GM10248 (cell line): ENCODE results near the gene FNTB.

Experiments used
- CTCF ChIA-PET: fragments of 300-600 bp; sonication (Branson Sonifier 250); formaldehyde crosslinking; extraction: SDS; loops from one replicate; lab custom pipeline; 2021; ENCODE audit warnings: antibody characterized with exemption; lab: Yijun Ruan, JAX
- POLR2A ChIA-PET: fragments of 350-650 bp; sonication (Branson Sonifier 250); formaldehyde crosslinking; extraction: SDS; loops from one replicate; lab custom pipeline; 2020; ENCODE audit warnings: antibody characterized with exemption; lab: Yijun Ruan, JAX
- DNase-seq: peaks from one replicate; pipeline ENCODE4 v3.0.0; 2012; ENCODE audit errors: extremely low spot score
- TF ChIP-seq, protein P1 (sequence below): IDR thresholded peaks from 2 replicates; pipeline ENCODE4 v1.5.1; 2012; ENCODE audit warnings: mild to moderate bottlenecking, low read depth; ENCODE audit errors: extremely low read depth, missing control alignments, control extremely low read depth

Gene FNTB

GRCh38 chr14:65109357-65109756 lies 122.7 kb downstream of the FNTB start:
- TF ChIP-seq, protein P1, sequence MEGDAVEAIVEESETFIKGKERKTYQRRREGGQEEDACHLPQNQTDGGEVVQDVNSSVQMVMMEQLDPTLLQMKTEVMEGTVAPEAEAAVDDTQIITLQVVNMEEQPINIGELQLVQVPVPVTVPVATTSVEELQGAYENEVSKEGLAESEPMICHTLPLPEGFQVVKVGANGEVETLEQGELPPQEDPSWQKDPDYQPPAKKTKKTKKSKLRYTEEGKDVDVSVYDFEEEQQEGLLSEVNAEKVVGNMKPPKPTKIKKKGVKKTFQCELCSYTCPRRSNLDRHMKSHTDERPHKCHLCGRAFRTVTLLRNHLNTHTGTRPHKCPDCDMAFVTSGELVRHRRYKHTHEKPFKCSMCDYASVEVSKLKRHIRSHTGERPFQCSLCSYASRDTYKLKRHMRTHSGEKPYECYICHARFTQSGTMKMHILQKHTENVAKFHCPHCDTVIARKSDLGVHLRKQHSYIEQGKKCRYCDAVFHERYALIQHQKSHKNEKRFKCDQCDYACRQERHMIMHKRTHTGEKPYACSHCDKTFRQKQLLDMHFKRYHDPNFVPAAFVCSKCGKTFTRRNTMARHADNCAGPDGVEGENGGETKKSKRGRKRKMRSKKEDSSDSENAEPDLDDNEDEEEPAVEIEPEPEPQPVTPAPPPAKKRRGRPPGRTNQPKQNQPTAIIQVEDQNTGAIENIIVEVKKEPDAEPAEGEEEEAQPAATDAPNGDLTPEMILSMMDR: no peak
- no peak for DNase-seq
- POLR2A ChIA-PET: no interaction called here
- CTCF ChIA-PET: interaction anchor here (1.0 to 2.1 kb wide), 2 partner anchors 9 to 55 kb away, joined by 3 to 5 read pairs; no protein-coding TSS in a partner anchor

GRCh38 chr14:65110525-65110924 lies 123.8 kb downstream of the FNTB start:
- TF ChIP-seq, protein P1: no peak
- CTCF ChIA-PET: interaction anchor here (0.7 kb wide), 1 partner anchor 714 kb away, joined by 3 read pairs; no protein-coding TSS in a partner anchor
- POLR2A ChIA-PET: interaction anchor here (0.6 kb wide), 1 partner anchor 118 kb away, joined by 6 read pairs; no protein-coding TSS in a partner anchor

More at GRCh38 chr14:65110525-65110924, 123.8 kb downstream of the FNTB start:
- no peak for DNase-seq
